ENCODE data around the gene ADGRG6.

GRCh38 chr6:142489722-142490610 is 188.2 kb downstream of the ADGRG6 start:
- TF ChIP-seq EZH2 (IDR thresholded peaks at IDR 0.05) = no peak
- TF ChIP-seq POLR2AphosphoS5 (IDR thresholded peaks at IDR 0.05; ENCODE audit: borderline replicate concordance, low read depth, low read length) = no peak
- TF ChIP-seq FOXP2 (optimal IDR thresholded peaks at IDR 0.05; ENCODE audit: control extremely low read depth, extremely low read length, insufficient read depth) = no peak

All from SK-N-MC (cell line).